ENCODE results near the gene SDF4. TPM values are rescaled to one million over a fixed set of nuclear protein-coding genes. Genes with fewer than 3 reads are reported as not detected.
"Not testable (repeated sequence)": the region's sequence is repeated elsewhere in the genome, so short reads cannot be mapped to it uniquely, and the experiment has no call there.

The SDF4 gene
- total RNA-seq, 2 donors from 2014 or later: 235 to 273 TPM

- peak in 1 of 2 donors; percentile 21 for DNase-seq
- intact Hi-C loops (cut with DNase I, micrococcal nuclease): no loop called here
- ATAC-seq: no peak
Measured at GRCh38 chr1:1191734-1192133, 40.1 kb downstream of the SDF4 start.

- intact Hi-C loops (cut with DNase I, micrococcal nuclease): no loop called here
- DNase-seq: no peak
- ATAC-seq: no peak
Measured at GRCh38 chr1:1189111-1189510, 42.7 kb downstream of the SDF4 start.

- intact Hi-C loops (cut with DNase I, micrococcal nuclease): no loop called here
- ATAC-seq: no peak
Measured at GRCh38 chr1:1187938-1188337, 43.9 kb downstream of the SDF4 start.

GRCh38 chr1:1185101-1185765, 46.6 kb downstream of the SDF4 start:
- ATAC-seq (no peak), DNase-seq (no peak)
- intact Hi-C loops (cut with DNase I, micrococcal nuclease): no loop called here

More at GRCh38 chr1:1187938-1188337, 43.9 kb downstream of the SDF4 start:
- no peak for DNase-seq

GRCh38 chr1:1183833-1184775, 47.7 kb downstream of the SDF4 start:
- intact Hi-C loops (cut with DNase I, micrococcal nuclease): no loop called here

GRCh38 chr1:1183221-1183747, 48.5 kb downstream of the SDF4 start:
- ATAC-seq (no peak), DNase-seq (no peak)
- intact Hi-C loops (cut with DNase I, micrococcal nuclease): no loop called here

More at GRCh38 chr1:1183833-1184775, 47.7 kb downstream of the SDF4 start:
- ATAC-seq (no peak), DNase-seq (no peak)

GRCh38 chr1:1182491-1183220, 49.1 kb downstream of the SDF4 start:
- DNase-seq (peak; percentile 3 to 24), ATAC-seq (no peak)
- intact Hi-C loops (cut with DNase I, micrococcal nuclease): no loop called here

- ATAC-seq: no peak
- intact Hi-C loops (cut with DNase I, micrococcal nuclease): no loop called here
- DNase-seq: no peak
Measured at GRCh38 chr1:1181938-1182410, 49.8 kb downstream of the SDF4 start.

- intact Hi-C loops (cut with DNase I, micrococcal nuclease): no loop called here
- DNase-seq (peak in 1 of 2 donors; percentile 17), ATAC-seq (no peak)
Measured at GRCh38 chr1:1181129-1181937, 50.5 kb downstream of the SDF4 start.

- ATAC-seq: no peak
- intact Hi-C loops (cut with DNase I, micrococcal nuclease): no loop called here
- DNase-seq: no peak
Measured at GRCh38 chr1:1179983-1180861, 51.6 kb downstream of the SDF4 start.

- no peak for ATAC-seq
- intact Hi-C loops (cut with DNase I, micrococcal nuclease): no loop called here
- DNase-seq: no peak
Measured at GRCh38 chr1:1179346-1179982, 52.3 kb downstream of the SDF4 start.

GRCh38 chr1:1178794-1179331, 52.9 kb downstream of the SDF4 start:
- no peak for ATAC-seq
- intact Hi-C loops (cut with DNase I, micrococcal nuclease): no loop called here
- DNase-seq: peak in 1 of 2 donors; percentile 2

- ATAC-seq (no peak), DNase-seq (no peak)
- intact Hi-C loops (cut with DNase I, micrococcal nuclease): no loop called here
Measured at GRCh38 chr1:1177452-1178206, 54.2 kb downstream of the SDF4 start.

GRCh38 chr1:1176931-1177330, 54.9 kb downstream of the SDF4 start:
- DNase-seq (no peak), ATAC-seq (no peak)
- intact Hi-C loops (cut with DNase I, micrococcal nuclease): no loop called here

GRCh38 chr1:1176063-1176761, 55.6 kb downstream of the SDF4 start:
- ATAC-seq; intact Hi-C loops (cut with DNase I, micrococcal nuclease): not testable (repeated sequence)
- peak in 1 of 2 donors; percentile 4 for DNase-seq
